Measurements from ENCODE around the gene PIAS4. TPM values are rescaled to one million over a fixed set of nuclear protein-coding genes. Genes with fewer than 3 reads are reported as not detected.

The PIAS4 gene
- total RNA-seq, 1 donor from 2014 or later, result 29.7 TPM

GRCh38 chr19:4037301-4037949 is 29.9 kb downstream of the PIAS4 start:
- Mint-ChIP-seq H3K27ac (ENCODE audit: unreplicated experiment) (no peak overlapping the region), H3K4me3 (ENCODE audit: unreplicated experiment) (no peak overlapping the region), H3K9me3 (ENCODE audit: low read depth) (no peaks in the 10 kb centered on the region), H3K36me3 (ENCODE audit: low read depth) (peaks cover 4% of the 10 kb centered on the region), H3K27me3 (ENCODE audit: low read depth) (no peaks in the 10 kb centered on the region), H3K4me1 (ENCODE audit: low read depth) (no peaks in the 10 kb centered on the region)
- no peak for TF ChIP-seq CTCF (IDR thresholded peaks at IDR 0.05)
- DNase-seq (ENCODE audit: low spot score), result no peak

- Mint-ChIP-seq H3K27ac (ENCODE audit: unreplicated experiment) (no peak overlapping the region), H3K36me3 (ENCODE audit: low read depth) (peaks cover 4% of the 10 kb centered on the region), H3K9me3 (ENCODE audit: low read depth) (no peaks in the 10 kb centered on the region), H3K4me3 (ENCODE audit: unreplicated experiment) (no peak overlapping the region), H3K27me3 (ENCODE audit: low read depth) (no peaks in the 10 kb centered on the region), H3K4me1 (ENCODE audit: low read depth) (no peaks in the 10 kb centered on the region)
- no peak for TF ChIP-seq CTCF (IDR thresholded peaks at IDR 0.05)
- DNase-seq (ENCODE audit: low spot score), result no peak
These were observed 30.5 kb downstream of the PIAS4 start for GRCh38 chr19:4038057-4038456.

GRCh38 chr19:4038661-4039423 is 31.3 kb downstream of the PIAS4 start:
- Mint-ChIP-seq H3K4me1 (ENCODE audit: low read depth) (no peaks in the 10 kb centered on the region), H3K4me3 (ENCODE audit: unreplicated experiment) (no peak overlapping the region), H3K9me3 (ENCODE audit: low read depth) (no peaks in the 10 kb centered on the region), H3K27ac (ENCODE audit: unreplicated experiment) (no peak overlapping the region), H3K27me3 (ENCODE audit: low read depth) (no peaks in the 10 kb centered on the region), H3K36me3 (ENCODE audit: low read depth) (peaks cover 4% of the 10 kb centered on the region)
- DNase-seq (ENCODE audit: low spot score), result no peak
- no peak for TF ChIP-seq CTCF (IDR thresholded peaks at IDR 0.05)

GRCh38 chr19:4042064-4042730 is 34.7 kb downstream of the PIAS4 start:
- no peak for DNase-seq (ENCODE audit: low spot score)
- no peak for TF ChIP-seq CTCF (IDR thresholded peaks at IDR 0.05)
- Mint-ChIP-seq H3K9me3 (ENCODE audit: low read depth) (no peaks in the 10 kb centered on the region), H3K27me3 (ENCODE audit: low read depth) (no peaks in the 10 kb centered on the region), H3K4me3 (ENCODE audit: unreplicated experiment) (no peak overlapping the region), H3K36me3 (ENCODE audit: low read depth) (peaks cover 7% of the 10 kb centered on the region), H3K4me1 (ENCODE audit: low read depth) (no peaks in the 10 kb centered on the region), H3K27ac (ENCODE audit: unreplicated experiment) (no peak overlapping the region)

- peaks cover 7% of the 10 kb centered on the region for H3K36me3 Mint-ChIP-seq (ENCODE audit: low read depth)
- no peak for DNase-seq (ENCODE audit: low spot score)
- TF ChIP-seq CTCF (IDR thresholded peaks at IDR 0.05), result no peak
- no peak overlapping the region for H3K4me3 Mint-ChIP-seq (ENCODE audit: unreplicated experiment)
- H3K27me3 Mint-ChIP-seq (ENCODE audit: low read depth), result no peaks in the 10 kb centered on the region
- H3K27ac Mint-ChIP-seq (ENCODE audit: unreplicated experiment), result no peak overlapping the region
- no peaks in the 10 kb centered on the region for H3K4me1 Mint-ChIP-seq (ENCODE audit: low read depth)
- no peaks in the 10 kb centered on the region for H3K9me3 Mint-ChIP-seq (ENCODE audit: low read depth)
These were observed 35.2 kb downstream of the PIAS4 start for GRCh38 chr19:4042731-4043082.

All from chondrocyte (in vitro differentiated cells).